G401 (cell line): ENCODE data around the gene ZBTB1. TPM values are rescaled to one million over a fixed set of nuclear protein-coding genes. Genes with fewer than 3 reads are reported as not detected.
"Not testable (repeated sequence)": the region's sequence is repeated elsewhere in the genome, so short reads cannot be mapped to it uniquely, and the experiment has no call there.

Experiments
- DNase-seq: peaks from one replicate; pipeline ENCODE4 v3.0.0-alpha.2; 2015; ENCODE audit warnings: low spot score
- in situ Hi-C: cut with HindIII; loops from 2 replicates; pipeline ENCODE4 v1.10.0; 2016; ENCODE audit warnings: low sequenced_read_pairs, mixed read lengths
- total RNA-seq: library from RNA; depleted of rRNA; stranded (reverse); fragments of >200 nt; shearing (Covaris generic); gene quantifications from 2 replicates; pipeline ENCODE4 v1.2.3, GENCODE V29; 2014; rRNA removed

The ZBTB1 gene
- total RNA-seq, 1 experiment from 2014 or later: 38.0 TPM

GRCh38 chr14:64554556-64554955 is 50.0 kb downstream of the ZBTB1 start:
- in situ Hi-C loops: no loop called here
- no peak for DNase-seq

- in situ Hi-C loops: no loop called here
- DNase-seq: no peak
These were observed 52.0 kb downstream of the ZBTB1 start for GRCh38 chr14:64556526-64556925.

DNA sequence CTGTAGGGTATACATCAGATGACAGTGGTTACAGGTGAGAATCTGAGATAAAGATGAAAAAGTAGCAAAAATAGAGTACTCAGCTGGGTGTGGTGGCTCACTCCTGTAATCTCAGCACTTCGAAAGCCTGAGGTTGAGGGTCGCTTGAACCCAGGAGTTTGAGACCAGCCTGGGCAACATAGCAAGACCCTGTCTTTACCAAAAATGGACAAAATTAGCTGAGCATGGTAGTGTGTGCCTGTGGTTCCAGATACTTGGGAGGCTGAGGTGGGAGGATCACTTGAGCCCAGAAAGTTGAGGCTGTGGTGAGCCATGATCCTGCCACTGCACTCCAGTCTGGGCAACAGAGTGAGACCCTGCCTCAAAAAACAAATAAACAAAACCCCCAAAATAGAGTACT is 53.6 kb downstream of the ZBTB1 start:
- DNase-seq, in situ Hi-C loops: not testable (repeated sequence)

- in situ Hi-C loops: no loop called here
- DNase-seq: no peak
These were observed 57.1 kb downstream of the ZBTB1 start for GRCh38 chr14:64561631-64562030.

DNA sequence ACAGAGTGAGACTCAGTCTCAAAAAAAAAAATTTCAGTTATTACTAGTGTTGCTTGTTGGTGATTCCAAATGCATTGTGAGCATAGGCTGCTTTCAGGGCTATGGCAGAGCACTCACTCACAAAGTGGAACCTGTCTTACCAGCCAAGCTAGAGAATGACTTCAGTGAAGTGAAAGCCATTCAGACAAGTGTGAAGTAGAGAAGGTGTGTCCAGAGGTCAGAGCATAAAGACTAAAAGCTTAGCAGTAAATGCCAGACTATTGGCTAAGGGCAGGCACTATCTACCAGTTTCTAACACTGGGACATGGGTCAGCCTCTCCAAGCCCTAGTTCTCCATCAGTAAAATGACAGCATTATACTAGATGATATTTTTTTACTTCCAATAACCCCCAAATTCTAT is 57.9 kb downstream of the ZBTB1 start:
- in situ Hi-C loops: no loop called here
- no peak for DNase-seq

DNA sequence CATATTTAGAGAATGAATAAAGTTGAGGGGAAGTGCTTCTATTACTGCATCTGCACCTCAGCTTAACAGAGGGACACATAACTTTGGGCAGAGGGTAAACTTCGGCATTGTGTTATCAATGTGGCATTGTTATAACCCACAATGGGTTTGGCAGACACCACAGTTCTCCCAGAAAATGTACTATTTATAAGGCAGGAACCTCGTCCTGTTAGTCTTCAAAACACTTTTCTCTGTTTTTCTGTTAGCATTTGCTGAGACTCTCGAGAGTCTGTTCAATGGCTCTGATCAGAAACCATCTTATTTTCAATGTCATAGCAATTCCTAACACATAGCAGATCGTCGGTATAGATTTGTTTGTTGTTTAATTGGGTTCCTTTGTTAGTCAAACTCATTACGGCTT is 59.1 kb downstream of the ZBTB1 start:
- DNase-seq: no peak
- in situ Hi-C loops: no loop called here

GRCh38 chr14:64566651-64567122 is 62.1 kb downstream of the ZBTB1 start:
- DNase-seq: no peak

GRCh38 chr14:64569138-64569631 is 64.6 kb downstream of the ZBTB1 start:
- no peak for DNase-seq
- in situ Hi-C loops: no loop called here

More at GRCh38 chr14:64566651-64567122, 62.1 kb downstream of the ZBTB1 start:
- in situ Hi-C loops: no loop called here

DNA sequence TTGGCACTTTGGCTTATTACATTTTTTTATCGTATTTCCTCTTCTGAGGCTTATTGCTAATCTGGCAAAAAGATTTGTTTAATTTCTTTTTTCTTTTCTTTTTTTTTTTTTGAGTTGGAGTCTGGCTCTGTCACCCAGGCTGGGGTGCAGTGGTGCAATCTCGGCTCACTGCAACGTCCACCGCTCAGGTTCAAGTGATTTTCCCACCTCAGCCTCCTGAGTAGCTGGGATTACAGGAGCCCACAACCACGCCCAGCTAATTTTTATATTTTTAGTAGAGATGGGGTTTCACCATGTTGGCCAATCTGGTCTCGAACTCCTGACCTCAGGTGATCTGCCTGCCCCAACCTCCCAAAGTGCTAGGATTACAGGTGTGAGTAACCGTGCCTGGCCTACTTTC is 65.1 kb downstream of the ZBTB1 start:
- in situ Hi-C loops: not testable (repeated sequence)

DNA sequence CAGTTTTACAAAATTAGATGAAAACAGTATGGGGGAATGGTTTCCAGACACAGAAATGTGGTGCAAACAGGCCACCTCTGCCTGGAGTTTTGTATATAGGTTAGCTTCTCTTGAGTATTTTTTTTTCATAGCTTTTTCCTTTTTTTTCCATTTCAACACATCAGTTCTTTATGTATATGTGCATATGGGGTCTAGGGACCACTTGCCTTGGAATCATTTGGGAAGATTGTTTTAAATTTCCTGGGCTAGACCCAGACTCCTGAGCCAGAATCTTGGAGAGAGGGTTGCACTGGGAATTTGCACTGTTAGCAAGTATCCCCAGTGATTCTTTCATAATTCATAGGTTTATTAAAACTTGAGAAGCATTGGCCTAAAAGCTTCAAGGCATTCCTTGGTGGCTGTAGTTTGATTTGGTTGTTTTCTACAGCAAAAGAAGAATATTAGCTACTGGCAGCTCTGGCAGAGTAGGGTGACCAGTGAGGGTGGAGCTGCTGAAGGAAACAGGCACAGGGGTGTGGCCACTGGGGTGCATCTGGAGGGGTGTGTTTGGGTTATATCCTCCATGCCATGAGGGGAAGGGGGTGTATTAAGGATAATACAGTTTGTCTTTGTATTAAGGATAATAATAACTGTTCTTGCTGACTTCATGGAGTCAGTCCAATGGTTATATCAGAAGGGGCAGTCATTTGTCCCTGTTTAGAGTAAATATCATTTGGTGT is 68.0 kb downstream of the ZBTB1 start:
- in situ Hi-C loops: no loop called here

More for the DNA sequence above, 65.1 kb downstream of the ZBTB1 start:
- not testable (repeated sequence) for DNase-seq

DNA sequence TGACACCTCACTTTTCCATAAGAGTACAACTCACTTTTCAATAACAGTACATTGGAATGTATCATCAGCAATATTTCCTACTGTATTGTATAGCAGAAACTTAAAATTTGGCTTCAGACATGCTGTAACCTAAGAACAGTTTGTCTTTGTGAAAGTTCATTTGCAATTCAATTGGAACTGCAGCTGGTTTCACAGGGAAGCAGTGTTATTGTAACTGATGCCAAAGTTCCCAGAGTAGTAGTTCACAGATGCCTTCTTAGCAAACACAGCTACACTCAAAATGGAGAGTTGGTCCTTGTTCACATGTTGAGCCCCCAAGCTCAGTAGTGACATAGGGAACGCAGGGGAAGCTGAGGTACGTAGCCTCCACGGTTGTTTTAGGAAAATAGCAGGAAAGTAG is 68.5 kb downstream of the ZBTB1 start:
- in situ Hi-C loops: no loop called here
- DNase-seq: no peak

More for the DNA sequence above, 68.0 kb downstream of the ZBTB1 start:
- DNase-seq: no peak

Other genes starting within 250 kb of the ZBTB1 start
- not detected in 2 replicates for gene ESR2, start 210.4 kb upstream of the ZBTB1 start, total RNA-seq
- gene MTHFD1, start 116.4 kb upstream of the ZBTB1 start, total RNA-seq: 42.8 and 53.0 TPM in 2 replicates
- gene AKAP5, start 39.3 kb upstream of the ZBTB1 start, total RNA-seq: 1.5 and 2.1 TPM in 2 replicates
- gene ZBTB25, start 932 bp upstream of the ZBTB1 start, total RNA-seq: 1.2 and 3.1 TPM in 2 replicates
- not detected in 2 replicates for gene HSPA2, start 36.0 kb downstream of the ZBTB1 start, total RNA-seq
- 0.25 TPM in 1 of 2 replicates, not detected in the other for gene PPP1R36, start 45.2 kb downstream of the ZBTB1 start, total RNA-seq
- gene PLEKHG3, start 199.7 kb downstream of the ZBTB1 start, total RNA-seq: 5.2 and 6.7 TPM in 2 replicates